RWPE2 (cell line): ENCODE measurements around the gene CSNK1D.

Experiments used
- ATAC-seq: fragments of 200-7000 bp; cut with Tn5 transposase; 3 replicates; pipeline ENCODE4 v1.9.1; 2021; ENCODE audit warnings: low read depth
- DNase-seq: peaks from one replicate; pipeline ENCODE4 v3.0.0-alpha.2; 2020; ENCODE audit warnings: low spot score
- H3K27ac ChIP-seq: fragments of 450-650 bp; 2 replicates; pipeline ENCODE4 v1.5.1; 2017; ENCODE audit warnings: mild to moderate bottlenecking; ENCODE audit not compliant: poor library complexity, severe bottlenecking
- H3K27me3 ChIP-seq: fragments of 250-450 bp; sonication (Bioruptor Pico); 2 replicates; pipeline ENCODE4 v1.5.1; 2021; ENCODE audit warnings: mild to moderate bottlenecking, moderate library complexity; ENCODE audit not compliant: insufficient read depth, poor library complexity, severe bottlenecking
- H3K36me3 ChIP-seq: fragments of 250-450 bp; sonication (Bioruptor Pico); 2 replicates; pipeline ENCODE4 v1.5.1; 2020; ENCODE audit warnings: low read depth, mild to moderate bottlenecking, moderate library complexity
- H3K4me1 ChIP-seq: fragments of 250-450 bp; sonication (Bioruptor Pico); 2 replicates; pipeline ENCODE4 v1.5.1; 2021; ENCODE audit warnings: mild to moderate bottlenecking, moderate library complexity; ENCODE audit not compliant: insufficient read depth, poor library complexity, severe bottlenecking
- H3K4me3 ChIP-seq: fragments of 250-450 bp; sonication (Bioruptor Pico); 2 replicates; pipeline ENCODE4 v1.5.1; 2021; ENCODE audit warnings: mild to moderate bottlenecking, moderate library complexity; ENCODE audit not compliant: severe bottlenecking
- H3K9me3 ChIP-seq: fragments of 250-450 bp; sonication (Bioruptor Pico); 2 replicates; pipeline ENCODE4 v1.5.1; 2021; ENCODE audit warnings: mild to moderate bottlenecking, moderate library complexity; ENCODE audit not compliant: severe bottlenecking
- TF ChIP-seq, protein P1 (sequence below): fragments of 450-650 bp; IDR thresholded peaks from one replicate; pipeline ENCODE4 v1.5.1; 2017; ENCODE audit warnings: mild to moderate bottlenecking, moderate library complexity; ENCODE audit not compliant: poor library complexity, severe bottlenecking

Gene CSNK1D

GRCh38 chr17:82297714-82298537, 24.4 kb upstream of the CSNK1D start:
- TF ChIP-seq, protein P1, sequence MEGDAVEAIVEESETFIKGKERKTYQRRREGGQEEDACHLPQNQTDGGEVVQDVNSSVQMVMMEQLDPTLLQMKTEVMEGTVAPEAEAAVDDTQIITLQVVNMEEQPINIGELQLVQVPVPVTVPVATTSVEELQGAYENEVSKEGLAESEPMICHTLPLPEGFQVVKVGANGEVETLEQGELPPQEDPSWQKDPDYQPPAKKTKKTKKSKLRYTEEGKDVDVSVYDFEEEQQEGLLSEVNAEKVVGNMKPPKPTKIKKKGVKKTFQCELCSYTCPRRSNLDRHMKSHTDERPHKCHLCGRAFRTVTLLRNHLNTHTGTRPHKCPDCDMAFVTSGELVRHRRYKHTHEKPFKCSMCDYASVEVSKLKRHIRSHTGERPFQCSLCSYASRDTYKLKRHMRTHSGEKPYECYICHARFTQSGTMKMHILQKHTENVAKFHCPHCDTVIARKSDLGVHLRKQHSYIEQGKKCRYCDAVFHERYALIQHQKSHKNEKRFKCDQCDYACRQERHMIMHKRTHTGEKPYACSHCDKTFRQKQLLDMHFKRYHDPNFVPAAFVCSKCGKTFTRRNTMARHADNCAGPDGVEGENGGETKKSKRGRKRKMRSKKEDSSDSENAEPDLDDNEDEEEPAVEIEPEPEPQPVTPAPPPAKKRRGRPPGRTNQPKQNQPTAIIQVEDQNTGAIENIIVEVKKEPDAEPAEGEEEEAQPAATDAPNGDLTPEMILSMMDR: peak; percentile 18
- Histone ChIP-seq H3K9me3 (no peaks in the 10 kb centered on the region), H3K27me3 (no peaks in the 10 kb centered on the region), H3K4me3 (peak overlapping the region; percentile 17), H3K27ac (peak overlapping the region; percentile 99), H3K36me3 (peaks cover 5% of the 10 kb centered on the region; the same call in 1 of the 2 replicates), H3K4me1 (peaks cover 64% of the 10 kb centered on the region)
- peak; percentile 62 for ATAC-seq
- peak; percentile 97 for DNase-seq

DNA sequence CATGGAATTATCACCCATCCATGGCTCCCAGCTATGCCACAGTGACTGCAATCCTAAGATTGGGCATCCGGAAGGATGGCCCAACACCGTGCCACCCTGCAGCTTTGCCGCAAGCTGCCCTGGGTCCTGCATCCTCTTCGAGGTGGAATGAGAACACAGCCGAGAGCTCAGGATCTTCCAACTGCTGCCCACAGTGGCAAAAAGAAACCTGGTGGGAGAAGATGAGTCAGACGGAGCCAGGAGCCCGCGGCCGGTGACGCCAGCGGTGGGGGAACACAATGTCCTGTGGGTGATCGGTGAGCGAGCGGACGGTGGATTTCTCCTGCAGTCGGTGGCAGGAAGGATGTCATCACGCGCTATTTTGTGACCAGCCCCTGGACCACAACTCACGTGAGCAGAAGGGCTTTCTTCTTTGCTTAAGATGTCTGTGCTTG, 23.8 kb upstream of the CSNK1D start:
- peak overlapping the region; percentile 99 for H3K27ac ChIP-seq
- no peaks in the 10 kb centered on the region for H3K27me3 ChIP-seq
- no peaks in the 10 kb centered on the region for H3K9me3 ChIP-seq
- DNase-seq (peak; percentile 94), ATAC-seq (peak; percentile 28)
- H3K36me3 ChIP-seq: peaks cover 5% of the 10 kb centered on the region; the same call in 1 of the 2 replicates
- TF ChIP-seq, protein P1: no peak
- peaks cover 64% of the 10 kb centered on the region for H3K4me1 ChIP-seq
- H3K4me3 ChIP-seq: peak overlapping the region; percentile 17

- peak overlapping the region; percentile 99 for H3K27ac ChIP-seq
- TF ChIP-seq, protein P1: no peak
- H3K9me3 ChIP-seq: no peaks in the 10 kb centered on the region
- H3K4me1 ChIP-seq: peaks cover 60% of the 10 kb centered on the region
- DNase-seq: no peak
- peaks cover 5% of the 10 kb centered on the region; the same call in 1 of the 2 replicates for H3K36me3 ChIP-seq
- peak overlapping the region; percentile 17 for H3K4me3 ChIP-seq
- no peaks in the 10 kb centered on the region for H3K27me3 ChIP-seq
- no peak for ATAC-seq
Measured at GRCh38 chr17:82296511-82297279, 23.2 kb upstream of the CSNK1D start.

- no peak for DNase-seq
- H3K27ac ChIP-seq: peak overlapping the region; percentile 99
Measured at GRCh38 chr17:82295472-82295814, 21.9 kb upstream of the CSNK1D start.

More at GRCh38 chr17:82295472-82295814, 21.9 kb upstream of the CSNK1D start:
- peaks cover 50% of the 10 kb centered on the region for H3K4me1 ChIP-seq
- ATAC-seq: no peak
- TF ChIP-seq, protein P1: no peak
- H3K36me3 ChIP-seq: peaks cover 5% of the 10 kb centered on the region; the same call in 1 of the 2 replicates
- H3K4me3 ChIP-seq: no peak overlapping the region
- no peaks in the 10 kb centered on the region for H3K9me3 ChIP-seq
- H3K27me3 ChIP-seq: no peaks in the 10 kb centered on the region
